NCI-H82 (cell line): ENCODE measurements around the gene TRERF1.

Source experiments
- DNase-seq: peaks from one replicate; lab custom pipeline; 2025; lab: John Stamatoyannopoulos, UW

Gene TRERF1

GRCh38 chr6:42302411-42302810, 149.3 kb downstream of the TRERF1 start:
- no peak for DNase-seq

DNA sequence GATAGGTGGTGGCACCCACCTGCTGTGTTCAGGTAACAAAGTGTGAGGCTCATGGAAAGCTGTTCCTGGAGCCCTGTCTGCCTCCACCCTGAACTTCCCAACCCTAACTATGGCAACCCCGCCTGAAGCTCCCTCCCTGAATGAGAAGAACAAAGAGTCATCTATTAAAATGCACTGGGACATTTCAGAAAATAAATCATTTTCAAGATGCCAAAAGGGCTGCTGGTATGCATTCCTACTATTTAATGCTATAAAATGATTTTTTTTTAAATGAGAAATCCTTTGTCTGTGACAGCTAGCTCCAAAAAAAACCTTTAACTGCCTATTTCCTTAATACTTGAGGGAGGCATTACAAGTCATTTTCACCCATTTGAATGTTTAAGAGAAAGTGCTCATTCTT, 149.7 kb downstream of the TRERF1 start:
- DNase-seq: no peak

GRCh38 chr6:42300701-42301100, 151.0 kb downstream of the TRERF1 start:
- DNase-seq: no peak

GRCh38 chr6:42300185-42300584, 151.5 kb downstream of the TRERF1 start:
- DNase-seq: no peak

DNA sequence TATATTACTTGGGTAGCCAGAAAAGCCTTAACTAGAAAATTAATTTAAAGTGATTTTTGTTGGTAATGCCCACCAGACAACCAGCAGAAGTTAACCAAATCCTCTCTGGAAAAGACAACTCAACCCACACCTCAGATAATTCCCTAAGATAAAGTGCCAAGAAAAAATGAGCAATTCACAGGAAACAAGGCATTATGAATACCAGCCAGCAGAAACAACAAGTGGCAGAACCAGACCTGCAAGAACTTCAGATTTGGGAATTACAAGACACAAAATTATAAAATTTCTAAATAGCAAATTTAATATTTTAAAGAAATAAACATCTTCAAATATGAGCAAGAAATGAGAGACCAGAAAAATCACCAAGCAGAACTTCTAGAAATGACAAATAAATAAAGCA, 154.1 kb downstream of the TRERF1 start:
- DNase-seq: no peak

DNA sequence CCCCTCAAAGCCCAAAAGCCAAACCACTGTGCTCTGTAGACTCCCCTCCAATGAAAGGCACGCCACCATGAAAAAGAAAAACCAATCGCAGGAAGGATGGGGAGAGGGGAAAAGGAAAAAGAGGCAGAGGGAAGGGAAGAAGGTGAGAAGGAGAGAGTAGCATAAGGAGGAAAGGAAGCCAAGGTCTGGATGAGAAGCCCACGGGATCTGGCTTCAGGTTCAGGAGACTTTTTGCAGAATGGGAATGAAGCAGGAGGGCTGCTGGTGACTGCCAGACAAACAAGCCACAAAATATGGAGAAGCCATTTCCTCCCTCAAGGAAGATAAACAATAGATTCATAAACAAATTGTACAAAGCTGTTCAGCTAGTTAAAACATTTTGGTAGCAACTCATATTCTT, 155.1 kb downstream of the TRERF1 start:
- DNase-seq: no peak

GRCh38 chr6:42295677-42296076, 156.0 kb downstream of the TRERF1 start:
- no peak for DNase-seq

DNA sequence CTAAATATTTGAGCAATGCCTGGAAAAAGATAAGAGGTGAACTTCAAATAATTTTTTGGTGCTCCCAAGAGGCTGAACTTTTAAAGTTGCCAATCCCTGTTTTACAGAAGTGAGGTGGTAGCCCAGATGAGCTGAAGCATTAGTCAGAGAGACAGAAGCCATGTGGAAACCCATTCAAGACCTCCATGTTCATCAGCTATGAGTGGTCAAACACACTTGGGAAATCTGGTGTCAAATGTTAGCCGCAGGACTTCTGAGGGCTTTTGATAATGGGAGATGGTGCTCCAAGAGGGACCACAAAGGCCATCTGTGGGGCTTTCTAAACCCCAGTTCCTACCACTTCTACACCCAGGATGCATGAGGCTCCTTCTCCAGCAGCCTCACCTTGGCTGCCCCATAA, 156.5 kb downstream of the TRERF1 start:
- no peak for DNase-seq

DNA sequence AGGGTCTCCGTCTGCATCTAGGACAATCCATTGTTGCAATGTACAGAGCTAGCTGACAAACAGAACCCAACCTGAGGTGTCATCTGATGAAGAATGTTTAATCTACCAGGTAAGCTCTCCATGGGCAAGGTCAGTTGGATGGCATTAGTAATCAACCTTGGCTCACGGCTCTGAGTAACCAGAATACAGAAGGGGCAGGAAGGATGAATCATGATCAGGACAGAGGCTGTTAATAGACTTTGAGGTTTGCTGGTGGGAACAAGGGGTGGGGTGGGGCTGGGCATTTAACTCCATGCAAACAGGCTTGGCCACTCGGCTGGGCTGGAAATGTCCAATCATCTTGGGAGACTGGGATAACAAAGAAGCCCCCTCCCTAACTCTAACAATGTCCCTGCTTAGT, 157.0 kb downstream of the TRERF1 start:
- DNase-seq: no peak

GRCh38 chr6:42293386-42293977, 158.2 kb downstream of the TRERF1 start:
- DNase-seq: no peak

DNA sequence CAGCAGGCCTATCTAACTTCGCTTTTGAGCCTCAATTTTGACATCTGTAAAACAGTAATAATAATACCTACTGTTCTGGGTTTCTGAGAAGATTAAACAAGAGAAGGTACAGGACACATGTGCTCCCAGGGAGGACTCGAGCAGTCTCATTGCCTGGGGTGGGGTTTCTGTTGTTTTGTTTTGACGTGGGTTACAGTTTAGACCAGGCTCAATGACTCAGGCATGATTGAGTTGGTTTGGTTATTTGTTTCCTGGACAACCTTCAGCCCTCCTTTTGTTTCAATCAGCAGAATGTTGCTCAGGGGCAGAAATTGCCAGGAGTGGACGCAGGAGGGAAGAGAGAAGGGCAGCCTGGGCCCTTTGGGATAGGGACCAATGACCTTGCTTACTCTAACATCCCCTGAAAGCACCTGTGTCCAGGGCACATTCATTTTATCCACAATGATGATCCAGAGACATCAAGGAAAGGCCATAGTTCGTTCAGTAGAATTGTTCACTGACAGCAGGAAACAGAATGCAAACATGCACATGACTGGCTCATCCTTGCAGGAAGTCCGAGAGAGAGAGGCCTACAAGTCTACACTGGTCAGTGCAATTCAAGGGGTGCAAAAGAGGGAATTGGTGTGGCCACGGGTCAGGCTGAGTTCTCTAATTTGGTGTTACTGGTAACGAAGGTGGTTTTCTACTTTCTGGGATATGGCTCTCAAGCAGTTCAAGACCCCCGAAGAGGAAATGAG, 159.6 kb downstream of the TRERF1 start:
- no peak for DNase-seq

DNA sequence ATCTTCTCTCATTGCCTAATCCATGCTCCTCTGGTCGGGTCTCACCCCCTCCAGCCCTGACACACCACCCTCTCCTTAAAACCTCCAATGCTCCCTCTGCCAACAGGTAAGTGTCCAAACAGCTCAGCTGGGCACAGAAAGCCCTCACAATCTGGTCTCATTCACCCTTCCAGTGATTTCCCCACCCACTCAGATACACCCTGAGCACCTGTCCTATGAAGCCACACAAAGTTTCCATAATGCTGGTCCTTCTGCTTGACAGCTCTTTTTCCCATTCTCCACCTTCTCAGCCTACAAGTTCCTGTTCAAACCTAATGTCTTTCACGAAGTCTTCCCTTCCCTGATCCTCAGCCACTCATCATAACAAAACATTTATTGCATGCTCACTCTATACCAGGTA, 164.0 kb downstream of the TRERF1 start:
- no peak for DNase-seq

DNA sequence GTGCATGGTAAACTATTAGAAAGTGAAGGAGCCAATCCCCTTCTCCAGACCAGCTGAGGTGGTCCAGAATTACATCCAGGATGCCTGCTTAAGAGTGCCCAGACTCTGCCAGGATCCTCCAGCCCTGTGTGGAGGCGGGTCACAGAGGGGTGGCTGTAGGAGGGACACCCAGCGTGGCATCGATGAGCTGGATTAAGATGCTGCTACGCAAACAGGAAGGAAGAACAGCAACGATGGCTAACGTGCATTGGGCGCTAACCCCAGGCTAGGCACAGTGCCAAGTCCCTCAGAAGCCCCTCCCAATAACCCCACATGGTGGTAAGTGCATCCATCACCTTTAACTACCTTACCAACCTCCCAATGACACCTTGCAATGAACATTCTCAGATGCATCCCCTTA, 170.2 kb downstream of the TRERF1 start:
- DNase-seq: no peak

GRCh38 chr6:42280966-42281533, 170.7 kb downstream of the TRERF1 start:
- no peak for DNase-seq

DNA sequence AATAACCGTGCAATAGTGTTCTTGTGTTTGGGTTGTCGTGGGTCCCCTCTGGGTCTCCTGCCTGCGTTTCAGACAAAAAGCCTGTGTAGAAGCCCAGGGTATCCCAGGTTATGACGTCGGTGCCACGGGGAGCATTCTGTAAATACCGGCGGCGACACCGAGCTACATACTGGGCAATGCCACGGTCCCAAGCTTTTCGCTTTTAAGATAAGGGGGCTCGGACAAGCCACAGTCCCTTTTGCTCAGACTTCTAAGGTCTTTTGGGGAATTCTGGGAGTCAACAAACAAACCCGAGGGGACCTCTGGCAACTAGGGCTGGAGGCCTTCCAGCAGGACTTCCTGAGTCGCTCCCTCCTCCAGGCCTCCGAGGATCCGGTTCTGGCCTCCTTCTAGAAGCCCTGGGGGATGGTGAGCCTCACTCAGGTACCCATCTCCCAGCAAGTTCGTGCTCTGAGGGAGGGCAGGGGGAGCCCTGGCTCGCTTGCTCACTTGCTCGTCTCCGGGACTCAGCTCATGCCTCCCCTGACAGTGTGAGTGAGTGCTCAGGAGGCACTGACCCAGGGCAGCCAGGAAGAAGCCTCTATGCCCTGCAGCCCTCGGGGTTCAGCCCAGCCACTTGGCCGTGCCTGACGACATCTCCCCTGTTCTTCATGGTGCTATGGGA, 171.6 kb downstream of the TRERF1 start:
- no peak for DNase-seq

GRCh38 chr6:42279144-42279781, 172.5 kb downstream of the TRERF1 start:
- no peak for DNase-seq

GRCh38 chr6:42278131-42278853, 173.4 kb downstream of the TRERF1 start:
- DNase-seq: no peak

GRCh38 chr6:42276034-42276890, 175.5 kb downstream of the TRERF1 start:
- DNase-seq: peak; percentile 88

GRCh38 chr6:42275376-42276033, 176.2 kb downstream of the TRERF1 start:
- no peak for DNase-seq

DNA sequence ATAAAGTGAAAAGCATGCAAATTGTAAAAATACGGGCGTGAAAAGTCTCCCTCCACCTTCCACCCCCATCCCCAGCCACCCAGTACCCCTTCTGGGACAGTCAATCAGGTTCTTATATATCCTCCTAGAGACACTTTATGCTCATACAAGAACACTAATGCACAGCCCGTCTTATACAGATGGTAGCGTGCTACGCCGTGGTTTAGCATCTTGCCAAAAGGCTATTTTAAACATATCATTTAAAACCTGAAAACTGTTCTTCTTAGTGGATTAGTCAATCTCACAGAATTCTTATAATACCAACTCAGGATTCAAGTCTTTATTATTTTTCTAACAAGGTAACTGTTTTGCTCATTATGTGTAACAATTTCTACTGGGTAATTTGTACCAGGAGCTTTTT, 176.8 kb downstream of the TRERF1 start:
- no peak for DNase-seq
